Keratinocyte (primary cell): ENCODE measurements around the gene TAF4. TPM values are rescaled to one million over a fixed set of nuclear protein-coding genes. Genes with fewer than 3 reads are reported as not detected.

Experiments used
- DNase-seq: peaks from one replicate; pipeline ENCODE4 v3.0.0-alpha.2; 2011; ENCODE audit warnings: low read depth, missing footprints, low spot score
- FAIRE-seq: peaks from 2 replicates; lab custom pipeline; 2011; peaks lifted over from hg19 to GRCh38; lab: Jason Lieb, UNC
- H2AFZ ChIP-seq: 2 replicates; pipeline ENCODE4 v1.6.0; 2012; ENCODE audit warnings: low read length, control low read depth, inconsistent platforms; ENCODE audit not compliant: control insufficient read depth
- H3K27ac ChIP-seq: 2 replicates; pipeline ENCODE4 v1.5.1; 2011; ENCODE audit warnings: low read length; ENCODE audit not compliant: control insufficient read depth, insufficient read depth
- H3K27me3 ChIP-seq: 3 replicates; pipeline ENCODE4 v1.6.0; 2011; ENCODE audit warnings: low read length; ENCODE audit not compliant: control insufficient read depth, insufficient read depth; ENCODE audit errors: extremely low read depth
- H3K36me3 ChIP-seq, 2 experiments: 2 replicates in 1 of 2; 3 replicates in 1 of 2; pipeline ENCODE4 v1.5.1; 2011; ENCODE audit warnings: low read length in 2 of 2, mild to moderate bottlenecking in 1 of 2; ENCODE audit not compliant: control insufficient read depth in 2 of 2, insufficient read depth in 2 of 2; ENCODE audit errors: extremely low read depth in 1 of 2
- H3K4me1 ChIP-seq: 3 replicates; pipeline ENCODE4 v1.5.1; 2011; ENCODE audit warnings: low read length; ENCODE audit not compliant: control insufficient read depth, insufficient read depth; ENCODE audit errors: extremely low read depth
- H3K4me2 ChIP-seq: 3 replicates; pipeline ENCODE4 v1.6.0; 2011; ENCODE audit warnings: low read depth, low read length; ENCODE audit not compliant: control insufficient read depth, insufficient read depth; ENCODE audit errors: extremely low read depth
- H3K4me3 ChIP-seq, 3 experiments: fragments of 200-600 bp in 1 of 3; sonication (generic) in 1 of 3; 2 replicates in 2 of 3; 3 replicates in 1 of 3; pipeline ENCODE4 v1.5.1; 2011 to 2016; ENCODE audit warnings: low read length in 3 of 3, mild to moderate bottlenecking in 3 of 3, control low read depth in 2 of 3, inconsistent platforms in 1 of 3, low read depth in 1 of 3, mixed read lengths in 1 of 3, mixed run types in 1 of 3, moderate library complexity in 1 of 3; ENCODE audit not compliant: control insufficient read depth in 2 of 3, insufficient read depth in 2 of 3; ENCODE audit errors: extremely low read depth in 1 of 3
- H3K79me2 ChIP-seq: 2 replicates; pipeline ENCODE4 v1.6.0; 2012; ENCODE audit warnings: low read length; ENCODE audit not compliant: control insufficient read depth, insufficient read depth
- H3K9ac ChIP-seq: 3 replicates; pipeline ENCODE4 v1.6.0; 2011; ENCODE audit warnings: low read length; ENCODE audit not compliant: control insufficient read depth, insufficient read depth; ENCODE audit errors: extremely low read depth
- H3K9me1 ChIP-seq: 3 replicates; pipeline ENCODE4 v1.6.0; 2011; ENCODE audit warnings: low read length; ENCODE audit not compliant: control insufficient read depth, insufficient read depth; ENCODE audit errors: extremely low read depth
- H3K9me3 ChIP-seq: 2 replicates; pipeline ENCODE4 v1.5.1; 2012; ENCODE audit warnings: low read depth, low read length; ENCODE audit not compliant: control insufficient read depth
- H4K20me1 ChIP-seq: 3 replicates; pipeline ENCODE4 v1.6.0; 2011; ENCODE audit warnings: low read length; ENCODE audit not compliant: control insufficient read depth, insufficient read depth; ENCODE audit errors: extremely low read depth
- EZH2 ChIP-seq: IDR thresholded peaks from one replicate; pipeline ENCODE4 v1.6.1; 2012; ENCODE audit warnings: inconsistent platforms, mild to moderate bottlenecking, low read length, moderate library complexity
- dilution Hi-C: fragments of 300-500 bp; cut with MboI; formaldehyde crosslinking; loops from one replicate; pipeline ENCODE4 v1.7.0; 2020; ENCODE audit warnings: low sequenced_read_pairs; ENCODE audit not compliant: extremely low pct_ligation_motif_present
- polyA plus RNA-seq, 5 experiments: library from polyadenylated mRNA; depleted of rRNA in 3 of 5; stranded (reverse) in 3 of 5; stranded (forward) in 1 of 5; unstranded in 1 of 5; fragments of >200 nt; gene quantifications; 1 replicate in 1 of 5; 2 replicates in 3 of 5; 3 replicates in 1 of 5; pipeline versions ENCODE4 v1.2.1 to v1.2.3, GENCODE V29; 2011 to 2012; ENCODE audit warnings: missing spikeins in 2 of 5, low read depth in 1 of 5, low replicate concordance in 1 of 5
- TF ChIP-seq, protein P1 (sequence below), 3 experiments: IDR thresholded peaks in 1 of 3; conservative IDR thresholded peaks in 1 of 3; optimal IDR thresholded peaks in 1 of 3; 2 replicates in 2 of 3; 3 replicates in 1 of 3; pipeline versions ENCODE3 to v1.5.1; 2011; ENCODE audit warnings: low read length in 3 of 3, mild to moderate bottlenecking in 3 of 3, moderate library complexity in 2 of 3, control low read depth in 1 of 3, inconsistent platforms in 1 of 3; ENCODE audit not compliant: insufficient read depth in 2 of 3; ENCODE audit errors: extremely low read depth in 1 of 3

TAF4 gene
- polyA plus RNA-seq, 1 donor (not counting 4 experiments of a cell fraction or from before 2014, with no cell fraction given) = 3.3 TPM

- H3K27me3 ChIP-seq = no peaks in the 10 kb centered on the region
- peaks cover 15% of the 10 kb centered on the region for H4K20me1 ChIP-seq
- no peak overlapping the region for H3K9ac ChIP-seq
- no peak overlapping the region for H3K4me2 ChIP-seq
- dilution Hi-C loops = no loop called here
- no peak overlapping the region for H3K4me3 ChIP-seq
- H2AFZ ChIP-seq = no peak overlapping the region
- no peaks in the 10 kb centered on the region for H3K9me3 ChIP-seq
- peaks cover 2% of the 10 kb centered on the region for H3K9me1 ChIP-seq
- peaks cover 8% of the 10 kb centered on the region for H3K4me1 ChIP-seq
- no peak overlapping the region for H3K27ac ChIP-seq
- FAIRE-seq = no peak
- DNase-seq = no peak
- H3K79me2 ChIP-seq = peaks cover 56% of the 10 kb centered on the region
- no peak for TF ChIP-seq EZH2
- TF ChIP-seq, protein P1, sequence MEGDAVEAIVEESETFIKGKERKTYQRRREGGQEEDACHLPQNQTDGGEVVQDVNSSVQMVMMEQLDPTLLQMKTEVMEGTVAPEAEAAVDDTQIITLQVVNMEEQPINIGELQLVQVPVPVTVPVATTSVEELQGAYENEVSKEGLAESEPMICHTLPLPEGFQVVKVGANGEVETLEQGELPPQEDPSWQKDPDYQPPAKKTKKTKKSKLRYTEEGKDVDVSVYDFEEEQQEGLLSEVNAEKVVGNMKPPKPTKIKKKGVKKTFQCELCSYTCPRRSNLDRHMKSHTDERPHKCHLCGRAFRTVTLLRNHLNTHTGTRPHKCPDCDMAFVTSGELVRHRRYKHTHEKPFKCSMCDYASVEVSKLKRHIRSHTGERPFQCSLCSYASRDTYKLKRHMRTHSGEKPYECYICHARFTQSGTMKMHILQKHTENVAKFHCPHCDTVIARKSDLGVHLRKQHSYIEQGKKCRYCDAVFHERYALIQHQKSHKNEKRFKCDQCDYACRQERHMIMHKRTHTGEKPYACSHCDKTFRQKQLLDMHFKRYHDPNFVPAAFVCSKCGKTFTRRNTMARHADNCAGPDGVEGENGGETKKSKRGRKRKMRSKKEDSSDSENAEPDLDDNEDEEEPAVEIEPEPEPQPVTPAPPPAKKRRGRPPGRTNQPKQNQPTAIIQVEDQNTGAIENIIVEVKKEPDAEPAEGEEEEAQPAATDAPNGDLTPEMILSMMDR (optimal IDR thresholded peaks at IDR 0.05 in 1 of 3, IDR thresholded peaks at IDR 0.05 in 1 of 3, conservative IDR thresholded peaks at IDR 0.05 in 1 of 3; ENCODE audit: extremely low read depth in 1 of 3, insufficient read depth in 2 of 3, low read length in 3 of 3) = no peak
- no peaks in the 10 kb centered on the region for H3K36me3 ChIP-seq
Observed at GRCh38 chr20:62031462-62032092, 34.1 kb downstream of the TAF4 start.

DNA sequence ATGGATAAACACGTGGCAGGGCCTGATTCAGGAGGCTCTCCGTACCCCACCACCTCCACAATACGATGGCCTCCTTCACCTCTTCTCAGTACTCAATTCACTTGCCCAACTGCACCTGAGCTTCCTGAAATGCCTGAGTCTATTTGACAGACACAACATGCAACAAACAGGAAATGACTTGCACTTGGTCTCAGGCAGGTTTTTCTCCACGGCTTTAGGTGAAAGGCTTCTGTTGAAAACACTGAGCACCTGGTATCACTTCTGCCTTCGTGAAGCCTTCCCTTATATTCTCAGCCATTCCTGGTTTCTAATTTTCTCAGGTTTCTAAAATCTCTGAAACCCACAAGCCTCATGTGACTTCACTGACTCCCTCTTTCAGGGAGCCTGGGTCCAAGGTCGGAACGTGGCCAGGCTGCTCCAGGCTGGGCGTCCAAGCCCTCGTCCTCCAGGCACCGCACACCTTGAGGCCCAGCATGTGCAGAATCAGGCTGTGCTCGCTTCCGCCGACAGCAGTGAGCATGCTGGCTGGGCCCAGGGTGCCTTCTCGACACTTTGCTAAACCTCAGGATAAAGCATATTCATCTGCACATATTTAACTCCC, 34.7 kb downstream of the TAF4 start:
- Histone ChIP-seq H3K9me1 (peaks cover 2% of the 10 kb centered on the region), H2AFZ (no peak overlapping the region), H3K9ac (no peak overlapping the region), H3K27me3 (no peaks in the 10 kb centered on the region), H3K27ac (no peak overlapping the region), H3K36me3 (no peaks in the 10 kb centered on the region), H3K79me2 (peaks cover 61% of the 10 kb centered on the region), H3K9me3 (no peaks in the 10 kb centered on the region), H3K4me3 (no peak overlapping the region), H4K20me1 (peaks cover 15% of the 10 kb centered on the region), H3K4me1 (peaks cover 8% of the 10 kb centered on the region), H3K4me2 (peak overlapping the region; percentile 30)
- dilution Hi-C loops = no loop called here
- FAIRE-seq = peak; percentile 56
- TF ChIP-seq EZH2 = no peak
- TF ChIP-seq, protein P1 (optimal IDR thresholded peaks at IDR 0.05 in 1 of 3, IDR thresholded peaks at IDR 0.05 in 1 of 3, conservative IDR thresholded peaks at IDR 0.05 in 1 of 3; ENCODE audit: extremely low read depth in 1 of 3, insufficient read depth in 2 of 3, low read length in 3 of 3) = no peak
- no peak for DNase-seq
